NCI-H1694 treated with DMSO at 0.1 percent for 48 hours (cell line): Measurements from ENCODE around the gene REEP1.
"Not testable (repeated sequence)": the region's sequence is repeated elsewhere in the genome, so short reads cannot be mapped to it uniquely, and the experiment has no call there.

Experiments used
- DNase-seq: peaks from one replicate; lab custom pipeline; 2025; lab: John Stamatoyannopoulos, UW

Gene REEP1

GRCh38 chr2:86224645-86225355, 112.6 kb downstream of the REEP1 start:
- DNase-seq: peak; percentile 61

DNA sequence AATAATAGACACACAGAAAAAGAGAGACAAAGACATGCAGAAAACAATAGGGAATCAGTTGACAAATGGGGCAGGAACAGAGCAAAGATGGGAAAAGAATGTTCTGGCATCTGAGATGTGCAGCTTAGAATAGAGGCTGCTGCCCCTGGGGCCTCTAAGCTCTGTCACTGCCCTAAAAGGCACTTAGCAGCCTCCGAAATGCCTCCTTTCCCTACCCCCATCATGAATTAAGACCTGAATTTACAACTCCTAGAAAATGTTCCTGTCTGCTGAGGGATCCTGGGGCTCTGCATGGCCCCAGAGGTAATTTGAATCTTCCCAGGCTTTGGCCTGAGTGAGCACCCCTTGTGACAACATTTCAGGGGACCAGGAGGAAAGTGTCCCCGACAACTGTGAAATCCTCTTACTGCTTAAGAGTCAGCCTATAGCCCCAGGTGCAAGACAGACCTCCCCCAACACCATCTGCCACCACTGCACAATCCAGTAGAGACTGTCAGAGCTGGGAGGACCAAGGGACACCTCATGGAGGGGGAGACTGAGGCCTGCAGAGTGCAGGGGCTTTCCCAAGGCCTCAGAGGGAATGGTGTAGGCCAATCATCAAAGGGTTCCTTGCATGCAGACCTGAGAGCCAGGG, 113.4 kb downstream of the REEP1 start:
- DNase-seq: no peak

DNA sequence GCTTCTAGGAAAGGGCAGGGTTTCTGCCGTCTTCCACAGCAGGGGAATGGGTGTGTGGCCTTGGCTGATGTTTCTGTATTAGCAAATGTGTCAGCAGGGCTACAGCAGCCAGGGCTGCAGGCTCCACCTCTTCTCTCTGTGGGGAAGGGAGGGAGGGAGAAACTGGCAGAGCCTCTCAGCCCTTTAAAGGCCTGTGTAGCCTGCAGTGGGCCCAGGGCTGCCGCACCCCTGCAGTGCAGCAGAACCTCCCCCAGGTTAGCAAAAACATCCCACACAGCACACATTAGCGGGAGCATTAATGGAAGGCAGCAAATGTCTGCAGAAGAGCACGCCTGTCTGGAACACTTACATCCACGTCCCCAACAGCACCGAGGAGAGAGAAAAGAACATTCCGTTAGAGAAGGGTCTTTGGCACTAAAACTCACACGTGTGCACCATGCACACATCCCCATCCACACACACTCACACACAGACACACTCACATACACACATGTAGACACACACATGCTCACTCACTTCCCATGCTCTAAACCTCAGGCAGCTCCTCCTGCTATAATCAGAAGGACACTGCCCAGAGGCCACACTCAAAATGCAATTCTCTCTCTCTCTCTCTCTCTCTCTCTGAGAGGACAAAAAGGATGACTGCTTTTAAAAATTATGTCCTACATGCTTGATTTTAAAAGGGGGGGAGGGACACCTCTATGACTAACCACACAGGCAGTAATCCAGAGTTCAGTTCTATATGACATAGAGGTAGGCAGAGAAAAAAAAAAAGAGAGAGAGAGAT, 114.1 kb downstream of the REEP1 start:
- DNase-seq: peak; percentile 58

- DNase-seq: peak; percentile 59
These were observed 116.3 kb downstream of the REEP1 start for GRCh38 chr2:86221066-86221684.

GRCh38 chr2:86219896-86220295, 117.5 kb downstream of the REEP1 start:
- no peak for DNase-seq

DNA sequence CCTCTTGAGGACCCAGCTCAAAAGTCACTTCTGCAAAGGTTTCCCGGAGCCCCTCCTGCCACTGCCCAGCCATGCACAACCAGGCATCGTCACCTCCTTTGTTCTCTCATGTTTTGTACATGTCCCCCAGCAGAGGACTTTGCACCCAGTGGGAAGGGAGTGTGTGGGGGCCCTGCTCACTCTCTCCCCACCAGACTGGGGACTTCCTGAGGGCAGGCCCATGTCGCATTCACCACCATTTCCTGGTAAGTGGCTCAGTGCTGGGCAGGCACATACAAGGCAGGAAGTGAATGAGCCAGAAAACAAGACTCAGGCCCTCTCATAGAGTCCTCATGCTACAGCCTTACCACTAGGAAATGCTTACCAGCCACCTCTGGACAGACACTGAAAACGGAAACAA, 119.3 kb downstream of the REEP1 start:
- DNase-seq: no peak

DNA sequence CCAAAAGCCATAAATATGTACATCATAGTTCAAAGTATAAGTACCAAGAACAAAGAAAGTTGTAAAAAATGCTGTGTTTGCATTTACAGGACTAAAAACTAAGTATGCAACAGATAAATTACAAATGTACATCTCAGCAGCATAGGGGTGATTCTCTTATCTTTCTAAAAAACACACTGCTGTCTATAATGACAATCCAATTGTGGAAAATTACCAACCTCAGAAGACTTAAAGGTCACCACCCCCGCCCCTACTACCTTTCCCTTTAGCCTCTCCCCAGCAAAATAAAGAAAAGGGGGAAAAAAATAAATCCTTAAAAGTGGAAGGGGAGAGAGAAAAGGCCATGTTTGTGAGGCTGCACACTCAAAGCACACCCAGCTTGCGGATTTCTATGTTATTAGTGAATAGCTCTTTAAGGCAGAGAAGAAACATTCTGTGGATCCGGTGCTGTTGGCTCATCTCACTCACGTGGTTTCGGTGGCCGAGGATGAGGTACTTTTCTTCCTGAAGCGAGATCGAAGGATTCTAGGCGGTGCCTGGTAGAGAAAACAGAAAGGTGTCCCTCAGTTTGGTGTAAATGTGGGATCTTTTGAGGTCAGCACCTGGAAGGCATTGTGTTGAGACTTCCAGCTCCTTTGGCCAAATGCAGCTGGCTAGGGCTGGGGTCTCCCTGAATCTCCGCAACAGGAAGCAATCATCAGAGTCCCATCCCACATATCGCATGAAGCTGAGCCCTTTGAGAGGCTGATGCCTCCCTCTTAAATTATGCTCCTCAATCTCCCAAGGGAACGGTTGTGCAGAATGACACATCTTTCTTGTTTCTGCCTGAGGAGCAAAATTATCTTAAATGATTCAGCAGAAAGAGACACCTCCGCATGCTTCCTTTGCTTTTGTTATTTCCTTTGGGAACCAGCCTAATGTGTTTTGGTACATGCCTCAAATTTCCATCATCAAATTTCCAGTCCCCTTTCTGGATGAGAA, 120.6 kb downstream of the REEP1 start:
- DNase-seq: no peak

- no peak for DNase-seq
These were observed 123.0 kb downstream of the REEP1 start for GRCh38 chr2:86214503-86214832.

DNA sequence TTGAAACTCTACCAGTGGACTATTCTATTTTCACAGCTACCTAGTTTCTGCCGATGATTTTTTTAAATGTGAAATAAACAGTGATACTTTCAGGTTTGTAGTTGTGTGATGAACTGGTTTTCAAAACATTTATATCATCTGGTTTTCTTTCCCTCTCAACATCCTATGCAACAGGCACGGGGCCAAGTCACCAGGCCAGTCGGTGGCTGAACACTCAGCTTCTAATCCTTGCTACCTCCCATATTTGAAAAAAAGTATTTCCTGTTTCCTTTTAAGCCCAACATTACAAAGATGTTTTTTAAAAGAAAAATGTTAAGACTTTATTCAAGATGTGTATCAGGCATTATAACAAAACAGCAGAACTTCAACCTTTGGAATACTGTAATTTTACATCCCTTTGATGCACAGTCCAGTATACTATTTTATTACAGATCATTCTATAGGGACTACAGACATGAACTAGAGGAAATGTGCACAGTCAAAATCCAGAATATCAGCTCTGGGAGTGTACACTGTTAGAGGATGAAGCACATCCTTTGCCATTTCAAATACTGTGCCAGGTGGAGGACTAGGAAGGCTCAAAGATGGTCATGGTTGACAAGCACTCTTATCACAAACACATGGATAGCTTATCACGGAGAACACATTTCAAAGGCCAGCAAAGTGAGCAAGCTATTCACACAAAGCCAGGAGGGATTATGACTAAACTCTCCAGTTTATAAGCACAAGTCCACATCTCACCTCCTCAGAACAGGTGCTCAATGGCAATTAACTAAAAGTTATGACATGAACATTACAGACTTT, 123.5 kb downstream of the REEP1 start:
- DNase-seq: no peak

GRCh38 chr2:86213056-86213455, 124.4 kb downstream of the REEP1 start:
- DNase-seq: peak; percentile 17

GRCh38 chr2:86211796-86212188, 125.6 kb downstream of the REEP1 start:
- DNase-seq: no peak

DNA sequence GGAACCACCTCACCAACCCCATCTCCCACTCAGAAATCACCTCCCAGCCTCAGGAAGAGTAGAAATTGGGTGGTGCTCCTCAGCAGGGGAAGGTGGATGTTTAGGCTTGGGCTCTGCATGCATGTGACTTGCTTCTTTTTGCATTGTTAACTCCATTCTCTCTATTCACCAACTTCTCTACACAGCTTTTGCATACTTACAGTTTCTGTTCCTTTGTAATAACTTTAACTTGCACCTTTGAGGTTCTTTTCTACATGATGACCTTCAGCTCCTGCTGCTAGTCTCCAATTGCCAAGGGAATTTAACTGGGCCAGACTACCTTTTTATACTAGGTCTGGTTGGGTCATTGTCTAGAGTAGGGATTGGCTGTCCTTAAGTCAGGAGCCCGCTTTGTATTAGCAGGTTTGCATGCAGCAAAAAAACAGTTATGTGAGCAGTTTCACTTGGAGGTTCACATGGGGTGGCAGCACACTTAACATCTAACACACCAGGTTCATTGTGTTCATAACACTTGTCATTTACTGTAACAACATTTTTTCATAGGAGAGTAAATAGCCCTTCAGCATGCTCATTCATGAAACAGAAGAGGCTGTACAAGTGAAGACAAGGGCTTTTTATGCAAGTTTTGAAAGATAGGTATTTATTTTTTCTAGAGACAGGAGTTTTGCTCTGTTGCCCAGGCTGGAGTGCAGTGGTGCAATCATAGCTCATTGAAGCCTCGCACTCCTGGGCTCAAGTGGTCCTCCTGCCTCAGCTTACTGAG, 126.2 kb downstream of the REEP1 start:
- DNase-seq: no peak

DNA sequence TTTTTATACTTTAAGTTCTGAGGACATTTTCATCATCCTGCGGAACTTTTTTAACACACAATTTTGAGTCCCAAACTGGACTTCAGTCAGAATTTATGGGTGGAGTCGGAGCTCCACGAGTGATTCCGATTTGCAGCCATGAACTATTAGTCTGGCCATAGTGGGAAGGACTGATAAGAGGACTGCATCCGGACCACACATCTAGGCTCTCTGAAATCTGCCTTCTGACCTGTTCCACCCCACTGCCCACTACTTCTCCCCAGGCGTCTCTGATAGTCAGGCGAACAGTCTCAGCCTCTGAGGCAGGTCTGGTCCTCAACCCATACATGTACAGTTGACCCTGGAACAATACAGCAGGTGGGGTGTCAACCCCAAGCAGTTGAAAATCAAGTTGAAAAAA, 133.0 kb downstream of the REEP1 start:
- DNase-seq: no peak

- no peak for DNase-seq
These were observed 133.8 kb downstream of the REEP1 start for GRCh38 chr2:86203614-86204013.

- no peak for DNase-seq
These were observed 134.7 kb downstream of the REEP1 start for GRCh38 chr2:86202702-86203101.

DNA sequence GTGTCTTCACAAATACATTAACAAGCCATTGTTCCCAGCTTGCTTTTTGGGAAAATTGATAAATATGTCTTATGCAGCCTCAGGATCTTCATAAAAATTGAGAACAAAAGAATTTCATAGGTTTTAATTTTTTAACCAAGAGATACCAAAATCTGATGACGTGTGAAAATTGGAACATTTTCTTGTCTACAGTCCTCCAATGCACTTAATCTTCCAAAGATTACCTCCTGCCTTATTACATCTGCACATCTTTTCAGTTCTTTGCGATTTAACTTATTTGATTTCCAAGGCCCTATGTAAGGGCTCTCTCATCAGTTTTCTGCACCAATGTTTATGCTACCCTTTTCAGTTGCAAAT, 135.1 kb downstream of the REEP1 start:
- DNase-seq: no peak

GRCh38 chr2:86201671-86202335, 135.6 kb downstream of the REEP1 start:
- DNase-seq: no peak

DNA sequence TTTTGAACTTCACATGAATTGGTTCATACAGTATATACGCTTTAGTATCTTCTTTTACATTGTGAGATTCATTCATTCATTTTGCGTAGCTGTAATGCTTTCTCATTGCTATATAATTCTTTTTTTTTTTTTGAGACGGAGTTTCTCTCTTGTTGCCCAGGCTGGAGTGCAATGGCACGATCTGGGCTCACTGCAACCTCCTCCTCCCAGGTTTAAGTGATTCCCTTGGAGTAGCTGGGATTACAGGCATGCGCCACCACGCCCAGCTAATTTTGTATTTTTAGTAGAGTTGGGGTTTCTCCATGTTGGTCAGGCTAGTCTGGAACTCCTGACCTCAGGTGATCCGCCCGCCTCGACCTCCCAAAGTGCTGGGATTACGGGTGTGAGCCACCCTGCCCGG, 136.9 kb downstream of the REEP1 start:
- not testable (repeated sequence) for DNase-seq

GRCh38 chr2:86199834-86200177, 137.6 kb downstream of the REEP1 start:
- no peak for DNase-seq
